ENCODE measurements around the gene LARGE2.
"Not testable (repeated sequence)": the region's sequence is repeated elsewhere in the genome, so short reads cannot be mapped to it uniquely, and the experiment has no call there.

Gene LARGE2

DNA sequence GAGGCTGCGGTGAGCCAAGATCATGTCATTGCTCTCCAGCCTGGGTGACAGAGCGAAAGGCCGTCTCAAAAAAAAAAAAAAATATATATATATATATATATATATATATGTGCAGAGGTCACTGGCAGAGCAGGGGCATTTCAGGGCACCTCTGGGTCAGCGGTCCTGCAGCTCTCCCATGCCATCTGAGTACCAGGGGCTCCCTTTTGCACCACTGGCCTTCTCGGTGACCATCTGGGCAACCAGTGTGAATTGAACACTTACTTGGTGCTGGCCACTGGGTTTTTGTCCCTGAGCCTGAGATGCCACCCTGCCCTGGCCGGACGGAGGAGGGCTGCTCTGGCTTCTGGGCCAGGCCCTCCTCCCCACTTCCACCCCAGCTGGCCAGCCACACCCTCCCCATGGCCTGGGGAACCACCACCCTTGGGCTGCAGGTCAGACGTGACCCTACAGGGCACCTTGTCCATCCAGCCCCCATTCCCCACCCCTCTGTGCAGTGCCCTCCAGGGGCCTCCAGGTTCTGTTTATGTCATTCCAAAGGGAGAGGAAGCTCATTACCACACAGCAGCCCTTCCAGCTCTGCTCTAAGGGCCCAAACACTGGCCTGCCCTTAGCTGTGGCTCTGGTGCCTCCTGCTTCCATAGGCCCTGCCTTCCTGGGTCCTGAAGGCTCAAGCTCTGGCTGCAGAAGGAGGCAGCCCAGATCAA lies 26.8 kb upstream of the LARGE2 start:
- no peak for DNase-seq (ENCODE audit: low read depth, low spot score)

- DNase-seq (ENCODE audit: low read depth, low spot score), result peak; percentile 68
These were observed 26.0 kb upstream of the LARGE2 start for GRCh38 chr11:45896422-45896984.

GRCh38 chr11:45897556-45897955 lies 24.9 kb upstream of the LARGE2 start:
- no peak for DNase-seq (ENCODE audit: low read depth, low spot score)

- DNase-seq (ENCODE audit: low read depth, low spot score), result no peak
These were observed 23.4 kb upstream of the LARGE2 start for GRCh38 chr11:45899086-45899447.

DNA sequence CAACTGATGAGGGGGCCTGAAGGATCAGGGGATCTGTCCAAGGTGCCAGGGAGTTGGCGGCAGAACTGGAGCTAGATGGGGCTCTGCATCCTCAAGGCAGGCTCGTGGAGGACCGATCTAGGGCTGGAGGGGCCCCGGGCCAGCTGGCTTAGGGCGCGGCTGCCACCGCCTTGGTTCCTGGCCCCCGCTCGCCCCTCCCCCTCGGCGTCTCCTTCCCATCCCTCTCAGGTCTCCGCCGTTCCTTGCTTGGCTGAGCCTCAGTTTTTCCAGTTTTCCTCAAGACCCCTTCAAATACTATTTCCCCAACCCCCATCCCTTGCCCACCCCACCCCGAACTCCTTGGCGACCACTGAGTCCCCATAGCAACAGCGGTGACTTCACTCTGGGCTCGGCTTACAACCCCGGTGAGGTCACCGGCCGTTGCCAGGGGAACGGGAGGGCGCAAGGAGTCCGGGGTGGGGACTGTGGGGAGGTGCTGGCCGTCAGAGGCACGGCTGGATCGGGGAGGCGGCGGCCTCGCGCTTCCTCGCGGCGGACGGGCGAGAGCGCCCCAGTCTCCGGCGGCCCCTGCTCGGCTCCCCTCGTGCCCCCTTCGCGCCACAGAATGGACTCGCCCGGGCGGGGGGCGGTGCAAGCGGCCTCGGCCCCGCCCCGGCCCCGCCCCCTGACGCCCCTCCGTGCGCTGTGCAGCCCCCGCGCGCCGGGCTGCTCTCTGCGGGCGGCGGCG lies 22.8 kb upstream of the LARGE2 start:
- peak; percentile 77 for DNase-seq (ENCODE audit: low read depth, low spot score)

- not testable (repeated sequence) for DNase-seq (ENCODE audit: low read depth, low spot score)
These were observed 22.2 kb upstream of the LARGE2 start for GRCh38 chr11:45900175-45900800.

DNA sequence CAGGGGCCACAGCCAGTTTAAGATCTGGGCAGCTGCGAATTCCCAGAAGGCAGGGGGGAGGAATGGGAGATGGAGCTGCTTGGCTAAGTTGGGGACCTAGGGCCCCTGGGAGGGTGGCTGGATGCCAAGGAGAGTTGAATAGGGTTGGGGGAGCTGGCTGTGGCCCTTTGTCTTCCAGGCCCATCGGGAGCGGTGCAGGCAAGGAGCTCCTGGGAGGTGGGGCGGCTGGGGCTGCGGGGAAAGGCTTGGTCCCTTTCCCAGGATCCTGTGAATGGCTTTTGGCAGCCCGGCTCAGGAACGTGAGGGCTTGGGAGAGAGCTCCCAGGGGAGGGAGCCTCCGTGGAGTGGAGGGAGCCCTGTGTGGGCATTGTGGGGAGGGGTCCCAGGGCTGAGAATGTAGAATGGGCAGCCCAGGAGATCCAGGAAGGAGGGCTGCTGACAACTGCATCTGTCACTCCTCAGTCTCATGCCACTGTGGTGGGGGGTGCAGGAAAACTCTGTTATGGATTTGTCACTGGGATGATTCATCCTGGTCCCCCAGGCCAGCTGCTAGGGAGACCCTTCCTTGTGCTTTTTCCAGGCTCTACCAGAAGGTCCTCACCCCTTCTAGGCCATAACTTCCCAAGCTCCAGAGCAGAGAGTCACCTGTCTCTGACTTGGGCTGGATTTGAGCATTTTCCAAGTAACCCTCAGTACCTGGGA lies 21.4 kb upstream of the LARGE2 start:
- DNase-seq (ENCODE audit: low read depth, low spot score), result no peak

- no peak for DNase-seq (ENCODE audit: low read depth, low spot score)
These were observed 20.8 kb upstream of the LARGE2 start for GRCh38 chr11:45901626-45902025.

GRCh38 chr11:45902452-45903380 lies 19.7 kb upstream of the LARGE2 start:
- DNase-seq (ENCODE audit: low read depth, low spot score), result no peak

DNA sequence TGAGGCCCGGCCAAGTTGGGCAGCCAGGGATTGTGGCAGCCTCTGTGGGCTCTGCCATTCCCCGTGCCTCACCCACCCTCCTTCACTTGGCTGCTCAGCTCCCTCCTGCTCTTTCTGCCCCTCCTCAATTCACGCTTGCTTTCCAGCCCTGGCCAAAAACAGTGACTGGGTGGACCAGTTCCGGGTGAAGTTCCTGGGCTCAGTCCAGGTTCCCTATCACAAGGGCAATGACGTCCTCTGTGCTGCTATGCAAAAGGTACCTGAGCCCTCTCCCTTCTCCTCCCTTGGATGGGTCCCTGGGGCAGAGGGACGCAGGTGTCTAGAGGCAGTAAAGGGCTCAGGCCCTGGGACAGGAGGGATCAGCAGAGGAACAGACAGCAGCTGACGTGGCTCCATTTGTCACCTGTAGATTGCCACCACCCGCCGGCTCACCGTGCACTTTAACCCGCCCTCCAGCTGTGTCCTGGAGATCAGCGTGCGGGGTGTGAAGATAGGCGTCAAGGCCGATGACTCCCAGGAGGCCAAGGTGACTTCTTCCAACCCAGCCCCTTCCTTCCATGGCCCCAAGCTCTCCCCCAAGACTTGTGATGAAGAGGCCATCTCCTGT lies 18.0 kb upstream of the LARGE2 start:
- no peak for DNase-seq (ENCODE audit: low read depth, low spot score)

- DNase-seq (ENCODE audit: low read depth, low spot score), result no peak
These were observed 17.4 kb upstream of the LARGE2 start for GRCh38 chr11:45905095-45905494.

DNA sequence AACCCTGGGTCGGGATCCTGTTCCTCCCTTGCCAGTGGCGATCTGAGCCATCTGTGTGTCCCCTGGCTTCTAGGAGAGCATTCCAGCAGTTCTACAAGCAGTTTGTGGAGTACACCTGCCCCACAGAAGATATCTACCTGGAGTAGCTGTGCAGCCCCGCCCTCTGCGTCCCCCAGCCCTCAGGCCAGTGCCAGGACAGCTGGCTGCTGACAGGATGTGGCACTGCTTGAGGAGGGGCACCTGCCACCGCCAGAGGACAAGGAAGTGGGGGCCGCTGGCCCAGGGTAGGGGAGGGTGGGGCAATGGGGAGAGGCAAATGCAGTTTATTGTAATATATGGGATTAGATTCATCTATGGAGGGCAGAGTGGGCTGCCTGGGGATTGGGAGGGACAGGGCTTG lies 16.9 kb upstream of the LARGE2 start:
- not testable (repeated sequence) for DNase-seq (ENCODE audit: low read depth, low spot score)

- no peak for DNase-seq (ENCODE audit: low read depth, low spot score)
These were observed 16.3 kb upstream of the LARGE2 start for GRCh38 chr11:45906096-45906682.

- DNase-seq (ENCODE audit: low read depth, low spot score), result peak; percentile 59
These were observed 15.4 kb upstream of the LARGE2 start, which contains the start of gene FREY1 for GRCh38 chr11:45906965-45907611. TSS of gene FREY1 (minus strand) at chr11:45907271. CDS start at chr11:45907245, 26 bp downstream.

DNA sequence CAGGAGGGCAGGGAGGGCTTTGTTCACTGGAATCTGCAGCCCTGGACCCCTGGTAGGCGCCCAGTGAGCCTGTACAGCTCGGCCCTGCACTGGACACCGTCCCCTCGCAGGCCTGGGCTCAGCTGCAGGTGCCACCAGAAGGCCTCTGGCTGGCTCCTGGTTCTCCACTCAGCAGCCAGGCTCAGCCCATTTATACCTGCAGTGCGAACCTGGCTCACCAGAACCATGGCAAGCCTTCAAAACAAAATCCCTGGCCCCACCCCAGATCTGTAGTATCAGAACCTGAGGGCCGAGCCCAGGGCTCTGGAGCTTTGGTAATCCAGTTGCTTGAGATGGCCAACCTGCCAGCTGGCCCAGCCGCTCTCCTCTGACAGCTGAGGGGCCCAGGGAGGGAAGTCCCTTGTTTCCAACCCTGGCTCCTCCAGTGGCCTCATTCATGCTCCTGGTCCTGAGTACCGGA lies 14.5 kb upstream of the LARGE2 start:
- DNase-seq (ENCODE audit: low read depth, low spot score), result no peak

DNA sequence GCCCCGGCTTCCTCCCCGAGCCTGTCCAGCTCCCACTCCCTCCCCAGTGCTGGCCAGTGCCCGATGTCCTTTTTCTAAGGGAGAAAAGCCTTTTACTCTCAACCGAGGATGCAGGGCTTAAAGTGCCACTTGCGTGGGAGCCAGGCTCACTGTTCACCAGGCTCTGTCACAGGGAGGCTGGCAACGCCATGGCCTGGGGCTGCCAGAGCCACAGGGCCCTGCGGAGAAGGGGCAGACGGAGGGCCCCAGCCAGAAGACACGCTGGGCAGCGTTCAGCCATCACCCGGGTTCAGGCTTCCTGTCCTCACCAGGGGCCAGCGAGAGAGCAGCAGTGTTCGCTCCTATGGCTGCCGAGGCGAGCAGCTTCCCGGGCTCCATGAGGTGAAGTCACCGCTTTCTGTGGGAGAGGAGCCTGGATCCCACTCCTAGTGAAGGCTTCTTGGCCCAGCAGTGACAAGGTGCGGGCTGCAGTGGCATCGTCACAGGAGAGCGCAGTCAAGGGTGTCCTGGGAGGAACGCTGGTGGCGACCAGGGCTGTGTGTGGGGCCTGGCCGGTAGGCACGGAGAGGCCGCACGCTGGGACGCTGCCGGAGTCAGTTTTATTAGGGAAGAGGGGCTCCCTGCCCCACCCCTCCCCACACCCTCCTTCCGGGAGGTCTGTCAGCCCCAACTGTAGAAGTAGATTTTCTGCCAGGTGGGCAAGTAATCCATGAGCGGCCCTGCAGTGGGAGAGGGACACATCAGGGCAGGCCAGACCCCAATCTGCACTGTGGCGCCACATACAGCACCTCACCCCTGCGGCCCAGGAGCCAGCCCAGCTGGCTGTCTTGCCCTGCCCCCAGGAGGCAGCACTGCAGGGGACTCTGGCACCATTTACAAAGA lies 12.6 kb upstream of the LARGE2 start:
- no peak for DNase-seq (ENCODE audit: low read depth, low spot score)

GRCh38 chr11:45910623-45911022 lies 11.8 kb upstream of the LARGE2 start:
- no peak for DNase-seq (ENCODE audit: low read depth, low spot score)

DNA sequence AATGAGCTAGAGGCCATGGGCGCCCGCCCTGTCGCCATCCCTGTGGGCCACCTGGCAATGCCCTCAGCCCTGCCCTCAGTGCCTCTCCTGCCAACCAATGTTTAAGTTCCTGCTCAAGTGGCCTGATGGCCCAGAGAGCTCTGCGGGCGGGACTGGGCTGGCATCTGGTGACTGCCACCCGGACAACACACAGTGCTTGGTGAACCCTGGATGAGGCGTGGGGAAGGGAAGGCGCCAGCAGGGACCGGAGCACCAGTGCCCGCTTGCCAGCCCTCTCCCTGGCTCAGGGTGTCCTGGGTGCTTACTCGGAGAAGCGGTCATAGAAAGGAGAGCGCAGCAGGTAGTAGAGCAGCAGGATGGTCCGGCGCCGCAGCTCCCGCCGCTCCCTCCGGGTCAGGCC lies 8.9 kb upstream of the LARGE2 start:
- DNase-seq (ENCODE audit: low read depth, low spot score), result no peak

Measured in ELF-1 (cell line).